Dermis blood vessel endothelial cell (primary cell): Measurements from ENCODE around the gene LRRC26. TPM values are rescaled to one million over a fixed set of nuclear protein-coding genes. Genes with fewer than 3 reads are reported as not detected.

Experiments
- DNase-seq: peaks from one replicate; pipeline ENCODE4 v3.0.0; 2010
- total RNA-seq: library from RNA; depleted of rRNA; stranded (reverse); fragments of >200 nt; gene quantifications from 2 replicates; pipeline ENCODE4 v1.2.3, GENCODE V29; 2014

The LRRC26 gene
- total RNA-seq, 1 donor from 2014 or later, result not detected

DNA sequence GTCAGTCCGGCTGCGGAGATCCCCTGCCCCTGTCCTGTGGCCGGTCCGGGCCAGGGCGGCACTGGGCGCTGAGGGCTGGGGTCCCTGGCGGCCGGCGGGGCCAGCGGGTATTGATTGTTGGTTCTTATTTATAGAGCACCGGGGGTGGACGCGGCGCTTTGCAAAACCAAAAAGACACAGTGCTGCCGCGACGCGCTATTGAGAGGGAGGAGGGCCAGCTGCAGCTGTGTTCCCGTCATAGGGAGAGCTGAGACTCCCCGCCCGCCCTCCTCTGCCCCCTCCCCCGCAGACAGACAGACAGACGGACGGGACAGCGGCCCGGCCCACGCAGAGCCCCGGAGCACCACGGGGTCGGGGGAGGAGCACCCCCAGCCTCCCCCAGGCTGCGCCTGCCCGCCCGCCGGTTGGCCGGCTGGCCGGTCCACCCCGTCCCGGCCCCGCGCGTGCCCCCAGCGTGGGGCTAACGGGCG lies 2.5 kb downstream of the LRRC26 start:
- no peak for DNase-seq

DNA sequence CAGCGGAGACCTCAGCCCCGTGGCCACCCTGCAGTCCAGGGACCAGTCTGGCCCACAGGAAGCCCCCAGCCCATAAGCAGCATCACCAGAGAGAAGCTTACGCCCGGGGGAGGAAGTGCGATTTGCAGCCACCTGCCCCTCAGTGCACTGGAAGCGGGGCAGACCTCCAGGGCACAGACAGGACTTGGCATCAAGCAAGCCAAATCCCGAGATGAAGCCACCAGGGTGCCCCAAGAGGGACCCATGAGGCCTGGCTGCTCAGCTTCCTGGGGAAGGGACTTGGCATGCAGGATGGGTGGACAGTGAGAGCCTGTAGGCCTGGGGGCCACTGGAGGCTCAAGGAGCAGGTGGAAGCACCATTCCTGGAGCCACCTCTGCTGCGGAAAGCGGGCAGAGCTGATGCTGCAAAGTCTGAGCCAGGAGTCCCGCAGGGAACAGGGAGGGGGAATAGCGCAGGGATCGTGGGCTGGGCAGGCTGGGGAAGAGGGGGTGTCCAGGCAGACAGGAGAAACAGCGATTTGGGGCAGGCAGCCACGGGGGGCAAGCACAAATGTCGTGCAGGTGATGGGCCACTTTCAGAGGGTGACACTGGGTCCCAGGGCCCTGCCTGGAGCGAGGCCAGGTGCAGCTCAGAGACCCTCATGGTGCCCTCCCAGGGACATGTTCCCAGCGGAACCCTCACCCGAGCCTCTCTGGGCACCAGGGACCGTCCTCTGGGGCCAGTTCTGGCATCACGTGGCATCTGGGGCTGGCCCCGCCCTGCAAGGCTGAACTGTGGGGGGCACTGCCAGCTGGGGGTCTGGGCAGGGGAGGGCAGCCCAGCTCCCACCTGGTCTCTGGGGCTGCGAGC lies 3.2 kb downstream of the LRRC26 start:
- no peak for DNase-seq

DNA sequence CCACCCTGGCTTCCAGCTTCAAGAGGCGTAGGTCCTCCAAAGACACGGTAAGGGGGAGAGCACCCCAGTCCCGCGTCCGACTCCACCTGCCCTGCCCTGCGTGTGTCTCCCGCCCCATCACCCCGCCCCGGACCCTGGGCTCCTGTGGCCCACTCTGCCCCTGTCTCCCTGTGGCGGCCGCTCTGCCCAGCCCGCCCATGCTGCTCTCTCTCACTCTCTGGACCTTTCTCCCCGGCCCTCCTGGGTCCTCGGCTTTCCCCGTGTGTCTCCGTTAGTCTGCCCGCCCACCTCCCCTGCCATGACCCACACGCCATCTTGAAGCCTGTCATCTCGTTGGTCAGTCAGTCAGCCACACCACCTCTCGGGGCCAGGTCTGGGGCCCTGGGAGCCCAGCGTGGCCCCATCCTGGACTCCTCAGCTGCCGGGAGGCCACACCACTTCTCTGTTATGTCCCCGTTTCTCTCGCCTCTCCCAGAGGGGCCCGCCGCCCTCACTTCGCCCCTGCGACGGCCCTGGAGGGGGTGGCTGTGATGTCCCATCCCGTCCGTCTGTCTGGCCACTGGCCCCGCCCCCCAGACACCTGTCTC lies 4.5 kb downstream of the LRRC26 start:
- DNase-seq, result no peak

DNA sequence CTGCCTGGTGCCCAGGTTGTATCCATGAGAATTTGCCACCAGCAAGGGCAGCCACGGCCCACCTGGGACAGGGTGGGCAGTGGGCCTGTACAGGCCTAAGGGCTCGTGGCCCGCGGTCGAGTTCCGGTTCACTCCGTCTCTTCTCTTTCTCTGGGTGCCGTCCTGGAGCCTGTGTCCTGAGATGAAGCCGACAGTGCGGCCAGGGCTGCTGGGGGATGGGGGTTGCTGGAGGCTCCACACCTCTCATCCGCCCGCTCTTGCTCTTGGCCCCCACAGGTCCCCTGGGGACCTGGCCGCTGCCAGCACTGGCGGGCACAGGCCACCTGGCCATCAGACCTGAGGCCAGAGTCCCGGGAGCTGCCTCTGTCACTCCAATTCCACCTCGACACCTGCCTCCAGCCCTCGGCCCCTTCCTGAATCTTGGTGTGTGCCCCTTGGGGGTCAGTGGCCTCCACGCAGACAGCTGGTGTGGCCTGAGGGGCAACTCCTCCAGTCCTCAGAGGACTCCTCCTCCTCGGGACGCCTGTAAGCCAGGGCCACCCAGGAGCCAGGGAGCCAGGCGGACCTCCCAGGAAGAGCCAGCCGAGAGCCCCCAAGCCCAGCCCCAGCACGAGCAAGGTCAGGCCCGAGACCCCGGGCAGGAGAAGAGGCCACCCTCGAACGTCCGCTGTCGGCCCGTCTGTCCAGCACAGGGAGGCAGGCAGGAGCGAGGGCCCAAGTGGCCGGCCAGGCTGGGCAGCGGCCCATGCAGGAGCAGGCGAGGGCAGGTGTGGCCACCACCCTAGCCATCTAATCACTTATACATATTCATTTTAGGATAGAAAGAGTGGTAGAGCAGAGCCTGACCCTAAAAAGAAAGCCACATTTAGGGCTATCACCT lies 5.2 kb downstream of the LRRC26 start:
- DNase-seq, result no peak

DNA sequence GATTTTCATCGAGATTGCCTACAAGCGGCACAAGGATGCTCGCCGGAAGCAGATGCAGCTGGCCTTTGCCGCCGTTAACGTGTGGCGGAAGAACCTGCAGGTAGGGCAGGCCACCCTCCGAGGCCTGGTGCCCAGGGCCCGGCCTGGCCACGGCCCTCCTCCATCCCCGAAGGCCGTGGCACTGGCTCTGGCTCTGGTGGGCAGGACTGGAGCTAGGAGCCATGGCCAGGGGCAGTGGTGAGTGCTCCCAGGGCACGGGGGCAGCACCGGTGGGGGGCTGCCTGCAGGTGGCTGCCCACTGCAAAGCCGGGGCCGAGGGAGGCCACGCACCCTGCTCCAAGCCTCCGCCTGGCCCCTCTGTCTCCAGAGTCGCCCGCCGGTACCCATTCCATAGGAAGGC lies 6.0 kb downstream of the LRRC26 start:
- DNase-seq, result no peak

DNA sequence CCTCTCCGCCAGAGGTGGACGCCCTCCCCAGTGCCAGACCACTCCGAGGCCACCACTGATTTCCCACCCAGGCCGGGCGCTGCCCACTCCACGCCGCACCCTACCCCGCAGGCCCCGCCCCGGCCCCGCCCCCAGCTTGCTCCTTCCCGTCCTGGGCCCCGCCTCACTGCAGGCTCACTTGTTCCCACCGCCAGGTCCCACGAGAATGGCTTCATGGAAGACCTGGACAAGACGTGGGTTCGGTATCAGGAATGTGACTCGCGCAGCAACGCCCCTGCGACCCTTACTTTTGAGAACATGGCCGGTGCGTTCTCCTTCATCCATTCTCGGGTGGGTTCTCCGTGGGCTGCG lies 6.5 kb downstream of the LRRC26 start:
- peak; percentile 19 for DNase-seq

DNA sequence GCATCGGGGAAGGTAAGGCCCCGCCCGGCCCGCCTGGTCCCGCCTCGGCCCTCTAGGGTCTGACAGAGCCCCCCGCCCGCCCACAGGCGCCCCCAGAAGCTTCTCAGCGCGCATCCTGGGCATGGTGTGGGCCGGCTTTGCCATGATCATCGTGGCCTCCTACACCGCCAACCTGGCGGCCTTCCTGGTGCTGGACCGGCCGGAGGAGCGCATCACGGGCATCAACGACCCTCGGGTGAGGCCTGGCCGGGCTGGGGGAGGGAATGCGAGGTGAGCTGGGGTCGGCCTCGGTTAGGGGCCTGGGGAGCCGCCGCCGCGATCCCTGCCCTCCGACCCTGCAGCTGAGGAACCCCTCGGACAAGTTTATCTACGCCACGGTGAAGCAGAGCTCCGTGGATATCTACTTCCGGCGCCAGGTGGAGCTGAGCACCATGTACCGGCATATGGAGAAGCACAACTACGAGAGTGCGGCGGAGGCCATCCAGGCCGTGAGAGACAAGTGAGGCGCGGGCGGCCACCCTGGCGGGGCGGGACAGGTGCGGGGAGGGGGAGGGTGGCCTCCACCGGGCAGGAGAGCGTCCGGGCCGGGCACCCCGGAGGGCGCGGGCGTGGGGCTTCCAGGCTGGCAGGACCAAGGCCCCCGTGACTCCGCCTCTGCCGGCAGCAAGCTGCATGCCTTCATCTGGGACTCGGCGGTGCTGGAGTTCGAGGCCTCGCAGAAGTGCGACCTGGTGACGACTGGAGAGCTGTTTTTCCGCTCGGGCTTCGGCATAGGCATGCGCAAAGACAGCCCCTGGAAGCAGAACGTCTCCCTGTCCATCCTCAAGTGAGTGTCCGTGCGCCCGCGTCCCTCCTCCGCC lies 7.1 kb downstream of the LRRC26 start:
- DNase-seq, result peak; percentile 26

DNA sequence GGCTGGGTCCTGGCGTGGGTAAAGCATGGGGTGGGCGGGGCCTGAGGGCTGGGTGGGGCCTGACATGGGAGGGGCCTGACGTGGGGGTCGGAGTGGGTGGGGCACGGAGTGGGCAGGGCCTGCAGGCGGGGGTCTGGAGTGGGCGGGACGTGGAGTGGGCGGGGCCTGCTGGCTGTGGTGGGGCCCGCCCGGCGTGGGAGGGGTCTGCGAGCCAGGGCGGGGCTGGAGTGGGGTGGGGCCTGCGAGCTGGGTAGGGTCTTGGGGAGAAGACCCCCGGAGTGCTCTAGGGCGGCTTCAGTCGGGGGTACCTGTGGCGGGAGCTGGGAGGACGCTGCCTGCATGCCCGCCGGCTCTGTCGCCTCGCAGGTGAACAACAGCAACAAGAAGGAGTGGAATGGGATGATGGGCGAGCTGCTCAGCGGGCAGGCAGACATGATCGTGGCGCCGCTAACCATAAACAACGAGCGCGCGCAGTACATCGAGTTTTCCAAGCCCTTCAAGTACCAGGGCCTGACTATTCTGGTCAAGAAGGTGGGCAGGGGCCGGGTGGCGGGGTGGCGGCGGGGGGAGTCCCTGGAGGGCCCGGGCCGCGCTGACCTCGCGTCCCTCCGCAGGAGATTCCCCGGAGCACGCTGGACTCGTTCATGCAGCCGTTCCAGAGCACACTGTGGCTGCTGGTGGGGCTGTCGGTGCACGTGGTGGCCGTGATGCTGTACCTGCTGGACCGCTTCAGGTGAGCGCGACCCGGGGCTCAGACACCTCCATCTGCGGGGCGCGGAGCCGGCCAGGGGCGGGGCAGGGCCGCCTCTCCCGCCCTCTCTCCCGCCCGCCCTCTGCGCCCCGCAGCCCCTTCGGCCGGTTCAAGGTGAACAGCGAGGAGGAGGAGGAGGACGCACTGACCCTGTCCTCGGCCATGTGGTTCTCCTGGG lies 8.0 kb downstream of the LRRC26 start:
- DNase-seq, result no peak

DNA sequence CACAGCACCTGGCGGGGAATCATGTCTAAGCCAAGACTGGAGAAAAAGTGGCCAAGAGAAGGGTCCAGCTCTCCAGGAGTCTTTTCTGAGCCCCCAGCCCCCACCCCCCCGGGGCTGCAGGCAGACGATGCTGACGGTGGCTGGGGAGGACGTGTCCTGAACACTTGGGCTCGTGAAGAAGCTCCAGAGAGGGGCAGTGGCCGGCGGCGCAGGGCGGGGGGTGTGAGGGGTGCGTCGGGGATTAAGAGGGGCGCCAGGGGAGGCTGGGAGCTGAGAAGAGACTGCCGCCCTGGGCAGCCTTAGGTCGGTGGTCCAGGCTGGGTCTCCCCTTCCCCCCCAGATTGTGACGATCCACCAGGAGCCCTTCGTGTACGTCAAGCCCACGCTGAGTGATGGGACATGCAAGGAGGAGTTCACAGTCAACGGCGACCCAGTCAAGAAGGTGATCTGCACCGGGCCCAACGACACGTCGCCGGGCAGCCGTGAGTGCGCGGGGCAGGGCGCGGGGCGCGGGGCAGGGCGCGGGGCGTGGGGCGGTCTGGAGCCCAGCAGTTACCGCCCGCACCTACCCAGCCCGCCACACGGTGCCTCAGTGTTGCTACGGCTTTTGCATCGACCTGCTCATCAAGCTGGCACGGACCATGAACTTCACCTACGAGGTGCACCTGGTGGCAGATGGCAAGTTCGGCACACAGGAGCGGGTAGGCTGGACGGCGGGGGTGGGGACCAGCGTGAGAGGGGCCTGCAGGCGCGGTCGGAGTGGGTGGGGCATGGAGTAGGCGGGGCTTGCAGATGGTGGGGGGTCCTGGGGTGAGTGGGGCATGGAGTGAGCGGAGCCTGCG lies 8.9 kb downstream of the LRRC26 start:
- no peak for DNase-seq

DNA sequence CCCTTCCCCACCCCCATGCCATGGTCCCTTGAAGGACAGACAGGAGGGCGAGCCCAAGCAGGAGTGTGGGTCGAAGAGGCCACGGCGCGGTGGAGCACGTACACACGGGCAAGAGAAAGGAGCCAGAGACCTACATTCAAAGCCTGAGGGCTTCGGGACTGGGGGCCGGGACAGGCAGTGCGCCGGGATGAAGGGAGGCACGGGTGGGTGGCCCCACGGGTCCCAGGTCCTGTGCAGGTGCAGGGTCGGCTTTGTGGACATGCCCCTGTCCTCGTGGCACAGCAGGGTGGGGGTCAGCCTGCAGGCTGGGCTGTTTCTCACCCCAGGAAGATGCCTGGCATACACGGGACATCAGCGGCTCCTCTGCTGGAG lies 9.8 kb downstream of the LRRC26 start:
- no peak for DNase-seq

DNA sequence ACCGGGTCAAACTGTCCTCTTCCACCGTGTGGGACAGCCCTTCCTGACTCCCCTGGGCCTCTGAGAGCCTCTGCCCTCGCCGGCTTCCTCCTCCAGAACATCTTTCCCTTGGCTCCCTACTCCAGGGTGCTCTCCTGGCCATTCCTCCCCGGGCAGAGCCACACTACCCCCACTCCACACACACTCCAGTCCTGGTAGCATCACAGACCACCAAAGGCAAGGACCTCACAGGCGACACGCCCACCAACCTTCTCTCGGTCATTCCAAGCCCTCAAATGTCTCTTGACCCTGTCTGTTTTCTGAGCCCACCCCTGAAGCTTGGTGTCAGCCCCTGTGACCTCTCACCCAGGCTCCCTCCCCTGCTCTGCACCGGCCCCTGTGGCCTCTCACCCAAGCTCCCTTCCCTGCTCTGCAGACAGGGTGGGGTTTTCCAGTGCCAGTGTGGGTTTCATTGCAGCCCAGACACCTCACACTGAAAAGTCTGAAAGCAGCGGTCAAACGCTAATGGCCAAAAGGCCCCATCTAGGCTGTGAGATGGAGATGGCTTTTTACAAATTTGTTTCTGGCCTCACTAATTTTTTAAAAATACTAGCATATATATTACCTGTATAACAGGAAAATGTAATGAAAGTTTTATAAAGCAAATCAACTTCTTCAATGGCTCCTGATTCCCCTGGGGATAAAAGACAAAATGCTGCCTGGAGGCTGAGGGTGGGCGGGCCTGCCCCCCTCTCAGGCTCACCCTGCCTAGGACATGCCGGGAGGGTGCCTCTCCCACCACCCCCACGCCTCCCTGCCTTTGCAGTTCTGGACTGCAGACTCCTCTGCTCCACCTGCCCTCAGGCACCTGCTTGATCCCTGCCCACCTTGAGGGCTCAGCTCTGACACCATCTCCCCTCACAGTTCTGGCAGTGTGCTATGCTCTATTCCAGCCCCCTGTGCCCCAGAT lies 10.5 kb downstream of the LRRC26 start:
- DNase-seq, result no peak

DNA sequence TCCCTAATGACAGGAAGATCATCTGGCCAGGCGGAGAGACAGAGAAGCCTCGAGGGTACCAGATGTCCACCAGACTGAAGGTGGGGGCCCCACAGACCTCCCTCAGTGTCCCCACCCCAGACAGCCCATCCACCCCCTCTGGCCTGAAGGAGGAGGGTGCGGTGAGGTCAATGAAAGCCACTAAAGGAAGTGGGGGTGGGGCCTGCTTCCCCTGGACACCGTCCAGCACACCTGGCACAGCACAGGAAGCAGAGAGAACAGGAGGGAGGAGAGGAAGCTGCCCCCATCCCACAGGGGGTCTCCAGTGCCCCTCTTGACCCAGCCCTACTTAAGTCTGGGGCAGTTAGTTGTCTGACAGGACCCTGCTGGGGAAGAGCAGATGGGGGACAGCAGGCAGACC lies 11.2 kb downstream of the LRRC26 start:
- DNase-seq, result no peak

DNA sequence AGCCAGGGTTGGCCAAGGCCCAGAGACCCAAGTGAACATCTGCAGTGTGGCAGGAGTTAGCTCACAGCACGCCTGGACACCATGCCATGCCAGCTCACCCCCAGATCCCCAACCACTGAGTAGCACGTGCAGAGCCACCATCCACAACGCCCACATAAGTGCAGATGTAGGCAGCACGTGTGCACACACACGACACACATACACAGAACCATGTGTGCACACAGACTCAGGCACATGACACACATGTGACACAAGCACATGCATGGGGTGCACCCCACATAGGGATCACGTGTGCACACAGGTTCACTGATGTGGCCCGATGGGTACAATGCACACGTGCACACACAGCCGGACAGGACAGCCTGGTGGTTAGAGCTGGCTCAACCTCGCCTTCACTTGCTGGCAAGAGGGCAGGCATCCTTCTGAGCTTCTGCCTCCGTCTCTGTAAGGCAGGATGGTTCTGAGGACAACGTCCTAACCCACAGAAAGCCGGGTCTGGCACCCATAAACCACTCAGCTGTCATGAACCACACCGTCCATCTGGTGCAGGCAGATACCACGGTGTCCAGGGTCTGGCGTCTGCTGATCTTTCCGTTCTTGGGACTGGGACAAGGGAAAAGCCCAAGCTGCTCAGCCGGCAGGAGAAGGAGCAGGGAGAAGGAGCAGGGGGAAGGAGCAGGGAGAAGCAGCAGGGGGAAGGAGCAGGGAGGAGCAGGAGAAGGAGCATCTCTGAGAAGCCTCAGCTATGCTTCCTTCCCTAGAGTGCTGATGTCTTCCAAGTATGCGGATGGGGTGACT lies 12.0 kb downstream of the LRRC26 start:
- no peak for DNase-seq

DNA sequence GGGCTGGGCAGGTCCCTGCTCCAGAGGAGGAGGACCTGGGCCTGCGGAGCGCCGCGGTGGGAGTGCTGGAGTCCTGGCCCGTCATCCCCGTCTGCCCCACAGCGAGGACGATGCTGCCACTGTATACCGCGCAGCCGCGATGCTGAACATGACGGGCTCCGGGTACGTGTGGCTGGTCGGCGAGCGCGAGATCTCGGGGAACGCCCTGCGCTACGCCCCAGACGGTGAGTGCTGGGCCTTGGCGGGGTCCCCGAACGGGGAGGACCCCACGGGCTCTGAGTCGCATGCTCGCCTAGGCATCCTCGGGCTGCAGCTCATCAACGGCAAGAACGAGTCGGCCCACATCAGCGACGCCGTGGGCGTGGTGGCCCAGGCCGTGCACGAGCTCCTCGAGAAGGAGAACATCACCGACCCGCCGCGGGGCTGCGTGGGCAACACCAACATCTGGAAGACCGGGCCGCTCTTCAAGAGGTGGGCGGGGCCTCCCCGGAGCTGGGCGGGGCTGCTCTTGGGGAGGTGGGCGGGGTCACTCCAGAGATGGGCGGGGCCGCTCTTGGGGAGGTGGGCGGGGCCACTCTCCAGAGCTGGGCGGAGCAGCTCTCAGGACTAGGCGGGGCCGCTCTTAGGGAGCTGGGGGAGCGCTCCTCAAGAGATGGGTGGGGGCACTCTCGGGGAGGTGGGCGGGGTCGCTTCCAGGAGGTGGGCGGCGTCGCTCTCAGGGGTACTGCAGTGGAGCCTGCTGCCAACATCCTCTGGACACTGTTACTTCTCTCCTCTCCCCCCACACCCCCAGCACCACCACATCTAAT lies 13.1 kb downstream of the LRRC26 start:
- DNase-seq, result peak; percentile 56

DNA sequence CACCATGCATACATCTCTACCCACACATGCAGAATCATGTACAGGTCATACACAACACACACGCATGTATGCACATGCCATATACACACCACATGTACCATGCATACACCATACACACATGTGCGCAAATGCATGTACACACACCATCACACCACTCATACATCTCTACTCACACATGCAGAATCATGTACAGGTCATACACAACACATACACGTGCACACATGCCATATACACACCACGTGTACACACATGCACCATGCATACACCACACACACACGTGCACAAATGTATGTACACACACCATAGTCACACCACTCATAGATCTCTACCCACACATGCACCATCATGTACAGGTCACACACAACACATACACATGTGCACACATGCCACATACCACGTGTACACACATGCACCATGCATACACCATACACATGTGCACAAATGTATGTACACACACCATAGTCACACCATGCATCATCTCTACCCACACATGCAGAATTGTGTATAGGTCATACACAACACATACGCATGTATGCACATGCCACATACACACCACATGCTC lies 16.9 kb downstream of the LRRC26 start:
- DNase-seq, result no peak

DNA sequence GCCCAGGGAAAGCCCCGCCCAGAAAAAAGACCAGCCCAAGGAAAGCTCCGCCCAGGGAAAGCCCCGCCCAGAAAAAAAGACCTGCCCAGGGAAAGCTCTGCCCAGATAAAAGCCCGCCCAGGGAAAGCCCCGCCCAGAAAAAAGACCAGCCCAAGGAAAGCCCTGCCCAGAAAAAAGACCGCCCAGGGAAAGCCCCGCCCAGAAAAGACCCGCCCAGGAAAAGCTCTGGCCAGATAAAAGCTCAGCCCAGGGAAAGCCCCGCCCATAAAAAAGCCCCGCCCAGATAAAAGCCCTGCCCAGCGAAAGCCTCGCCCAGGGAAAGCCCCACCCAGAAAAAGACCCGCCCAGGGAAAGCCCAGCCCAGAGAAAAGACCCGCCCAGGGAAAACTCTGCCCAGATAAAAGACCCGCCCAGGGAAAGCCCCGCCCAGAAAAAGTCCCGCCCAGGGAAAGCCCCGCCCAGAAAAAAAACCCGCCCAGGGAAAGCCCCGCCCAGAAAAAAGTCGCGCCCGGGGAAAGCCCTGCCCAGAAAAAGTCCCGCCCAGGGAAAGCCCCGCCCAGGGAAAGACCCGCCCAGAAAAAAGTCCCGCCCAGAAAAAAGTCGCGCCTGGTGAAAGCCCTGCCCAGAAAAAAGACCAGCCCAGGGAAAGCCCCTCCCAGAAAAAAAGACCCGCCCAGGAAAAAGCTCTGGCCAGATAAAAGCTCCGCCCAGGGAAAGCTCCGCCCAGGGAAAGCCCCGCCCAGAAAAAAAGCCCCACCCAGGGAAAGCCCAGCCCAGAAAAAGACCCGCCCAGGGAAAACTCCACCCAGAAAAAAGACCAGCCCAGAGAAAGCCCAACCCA lies 19.0 kb downstream of the LRRC26 start:
- DNase-seq, result peak; percentile 41
